Measurements from ENCODE around the gene GRK6.

The GRK6 gene

GRCh38 chr5:177384134-177384533 is 42.3 kb upstream of the GRK6 start, which contains the start of gene SLC34A1:
Gene SLC34A1, plus strand, starts transcription at chr5:177384434. Its CDS starts 1,308 bp downstream, at chr5:177385742.
- DNase-seq (ENCODE audit: low read depth): no peak
- H3K4me3 ChIP-seq (ENCODE audit: low read length): no peak within 1 kb of the TSS
- no peak for TF ChIP-seq CTCF (conservative IDR thresholded peaks at IDR 0.05; ENCODE audit: low read depth, low read length)

GRCh38 chr5:177385720-177386119 is 40.8 kb upstream of the GRK6 start:
- no peak for TF ChIP-seq CTCF (conservative IDR thresholded peaks at IDR 0.05; ENCODE audit: low read depth, low read length)
- no peak for DNase-seq (ENCODE audit: low read depth)
- H3K4me3 ChIP-seq (ENCODE audit: low read length): no peak overlapping the region

GRCh38 chr5:177386542-177386941 is 39.9 kb upstream of the GRK6 start:
- no peak for DNase-seq (ENCODE audit: low read depth)
- no peak overlapping the region for H3K4me3 ChIP-seq (ENCODE audit: low read length)
- TF ChIP-seq CTCF (conservative IDR thresholded peaks at IDR 0.05; ENCODE audit: low read depth, low read length): no peak

- no peak overlapping the region for H3K4me3 ChIP-seq (ENCODE audit: low read length)
- TF ChIP-seq CTCF (conservative IDR thresholded peaks at IDR 0.05; ENCODE audit: low read depth, low read length): no peak
- no peak for DNase-seq (ENCODE audit: low read depth)
Measured at GRCh38 chr5:177387405-177387804, 39.1 kb upstream of the GRK6 start.

- H3K4me3 ChIP-seq (ENCODE audit: low read length): no peak overlapping the region
- TF ChIP-seq CTCF (conservative IDR thresholded peaks at IDR 0.05; ENCODE audit: low read depth, low read length): no peak
- DNase-seq (ENCODE audit: low read depth): no peak
Measured at GRCh38 chr5:177388521-177389052, 37.9 kb upstream of the GRK6 start.

GRCh38 chr5:177389241-177390169 is 37.0 kb upstream of the GRK6 start:
- H3K4me3 ChIP-seq (ENCODE audit: low read length): no peak overlapping the region
- DNase-seq (ENCODE audit: low read depth): peak; percentile 73

More at GRCh38 chr5:177389241-177390169, 37.0 kb upstream of the GRK6 start:
- TF ChIP-seq CTCF (conservative IDR thresholded peaks at IDR 0.05; ENCODE audit: low read depth, low read length): no peak

All from retinal pigment epithelial cell (primary cell).